NCI-H526 (cell line): ENCODE results near the gene FFAR3.
"Not testable (repeated sequence)": the region's sequence is repeated elsewhere in the genome, so short reads cannot be mapped to it uniquely, and the experiment has no call there.

ENCODE experiments used
- DNase-seq, 2 experiments: peaks; one replicate each; lab custom pipeline; 2025; lab: John Stamatoyannopoulos, UW

Gene FFAR3

DNA sequence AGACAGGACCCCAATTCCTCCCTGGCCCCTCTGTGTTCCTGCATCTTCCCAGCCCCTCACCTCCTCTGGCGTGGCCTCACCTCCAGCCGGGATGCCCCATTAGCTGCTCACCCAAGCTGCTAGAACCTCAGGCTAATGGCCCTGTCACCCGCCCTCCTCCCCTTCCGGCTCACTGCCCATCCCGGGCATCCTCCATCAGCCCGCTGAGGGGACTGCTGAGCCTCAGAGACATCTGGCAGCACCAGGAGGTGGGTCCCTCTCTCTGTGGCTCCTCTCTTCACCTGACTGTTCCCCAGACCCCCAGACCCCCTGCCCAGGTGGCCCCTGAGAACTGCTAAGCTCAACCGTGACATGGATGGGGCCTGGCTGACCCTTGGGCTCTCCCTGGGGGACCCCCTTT lies 7.7 kb upstream of the FFAR3 start:
- DNase-seq: no peak

DNA sequence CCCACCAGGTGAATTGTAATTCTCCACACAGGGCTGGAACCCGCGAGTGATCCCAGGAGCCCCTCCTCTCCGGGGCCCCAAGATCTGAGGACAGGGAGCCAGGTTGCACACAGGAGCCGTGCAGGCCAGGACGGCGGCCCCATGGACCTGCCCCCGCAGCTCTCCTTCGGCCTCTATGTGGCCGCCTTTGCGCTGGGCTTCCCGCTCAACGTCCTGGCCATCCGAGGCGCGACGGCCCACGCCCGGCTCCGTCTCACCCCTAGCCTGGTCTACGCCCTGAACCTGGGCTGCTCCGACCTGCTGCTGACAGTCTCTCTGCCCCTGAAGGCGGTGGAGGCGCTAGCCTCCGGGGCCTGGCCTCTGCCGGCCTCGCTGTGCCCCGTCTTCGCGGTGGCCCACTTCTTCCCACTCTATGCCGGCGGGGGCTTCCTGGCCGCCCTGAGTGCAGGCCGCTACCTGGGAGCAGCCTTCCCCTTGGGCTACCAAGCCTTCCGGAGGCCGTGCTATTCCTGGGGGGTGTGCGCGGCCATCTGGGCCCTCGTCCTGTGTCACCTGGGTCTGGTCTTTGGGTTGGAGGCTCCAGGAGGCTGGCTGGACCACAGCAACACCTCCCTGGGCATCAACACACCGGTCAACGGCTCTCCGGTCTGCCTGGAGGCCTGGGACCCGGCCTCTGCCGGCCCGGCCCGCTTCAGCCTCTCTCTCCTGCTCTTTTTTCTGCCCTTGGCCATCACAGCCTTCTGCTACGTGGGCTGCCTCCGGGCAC lies 6.7 kb upstream of the FFAR3 start:
- no peak for DNase-seq

DNA sequence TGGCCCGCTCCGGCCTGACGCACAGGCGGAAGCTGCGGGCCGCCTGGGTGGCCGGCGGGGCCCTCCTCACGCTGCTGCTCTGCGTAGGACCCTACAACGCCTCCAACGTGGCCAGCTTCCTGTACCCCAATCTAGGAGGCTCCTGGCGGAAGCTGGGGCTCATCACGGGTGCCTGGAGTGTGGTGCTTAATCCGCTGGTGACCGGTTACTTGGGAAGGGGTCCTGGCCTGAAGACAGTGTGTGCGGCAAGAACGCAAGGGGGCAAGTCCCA lies 6.1 kb upstream of the FFAR3 start:
- DNase-seq: no peak

DNA sequence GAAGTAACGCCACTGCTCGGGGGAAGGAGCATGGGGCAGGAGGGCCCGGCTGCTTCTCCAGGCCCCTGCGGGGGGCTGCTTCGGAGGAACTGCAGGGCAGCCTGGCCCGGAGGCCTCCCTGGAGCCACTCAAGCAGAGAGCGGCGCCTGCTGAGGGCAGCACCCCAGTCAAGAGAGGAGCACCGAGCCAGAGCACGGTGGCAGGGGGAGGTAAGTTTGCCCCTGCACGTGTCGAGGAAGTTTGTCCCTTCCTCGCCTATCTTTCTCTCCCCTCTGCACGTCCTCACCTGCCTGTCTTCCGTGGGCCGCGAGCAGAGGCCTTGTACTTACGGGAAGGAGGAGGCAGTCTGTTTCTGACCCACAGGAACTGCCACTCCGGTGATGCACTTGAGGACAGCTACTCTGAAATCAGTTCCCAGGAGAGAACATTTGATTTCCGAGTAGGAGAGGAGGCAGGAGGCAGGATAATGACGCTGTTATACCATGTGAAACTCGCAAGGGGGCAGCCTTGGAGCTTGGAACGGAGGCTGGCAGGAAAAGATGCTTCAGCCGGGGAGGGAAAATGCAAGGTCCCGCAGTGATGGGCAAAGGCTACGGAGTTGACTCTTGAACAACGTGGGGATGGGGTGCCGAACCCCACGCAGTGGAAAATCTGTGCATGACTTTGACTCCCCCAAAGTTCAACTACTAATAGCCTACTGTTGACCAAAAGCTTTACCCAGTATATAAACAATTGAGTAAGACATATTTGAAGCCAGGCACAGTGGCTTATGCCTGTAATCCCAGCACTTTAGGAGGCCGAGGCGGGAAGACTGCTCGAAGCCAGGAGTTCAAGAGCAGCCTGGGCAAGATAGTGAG lies 5.6 kb upstream of the FFAR3 start:
- peak; percentile 63 to 91 for DNase-seq

DNA sequence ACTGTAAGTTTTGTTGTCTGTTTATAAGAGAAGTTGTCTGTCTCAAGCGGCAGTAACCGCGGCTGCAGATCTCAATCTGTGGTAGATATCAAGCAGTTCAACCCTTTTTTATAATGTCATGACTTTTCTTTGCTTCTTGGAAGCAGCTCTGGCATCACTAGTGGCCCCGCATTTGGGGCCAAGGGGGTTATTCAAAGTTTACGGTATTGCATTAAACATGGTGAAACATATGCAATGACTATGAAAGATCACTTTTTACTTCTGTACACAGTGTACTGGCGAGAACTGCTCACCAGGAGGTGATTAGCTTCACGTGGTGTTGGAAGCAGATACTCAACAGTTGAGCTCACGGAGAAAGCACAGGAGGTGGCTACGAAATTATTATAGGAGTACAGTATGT lies 4.6 kb upstream of the FFAR3 start:
- DNase-seq: no peak

DNA sequence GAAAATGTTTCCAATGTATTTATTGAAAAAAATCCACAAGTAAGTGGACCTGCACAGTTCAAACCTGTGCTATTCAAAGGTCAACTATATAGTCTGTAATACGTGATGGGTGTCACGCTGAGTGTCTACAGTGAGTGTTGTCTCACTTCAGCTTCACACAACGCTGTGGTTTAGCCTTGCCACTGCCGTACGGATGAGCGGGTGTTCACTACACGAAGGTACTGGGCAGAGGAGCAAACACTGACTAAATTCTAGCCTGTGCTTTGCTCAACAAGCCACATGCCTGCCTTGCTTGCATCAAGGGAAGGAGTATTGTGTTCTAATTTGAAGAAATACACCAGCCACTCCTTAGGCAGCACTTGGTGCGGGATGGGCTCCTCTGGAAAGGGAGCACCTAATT lies 3.4 kb upstream of the FFAR3 start:
- no peak for DNase-seq

DNA sequence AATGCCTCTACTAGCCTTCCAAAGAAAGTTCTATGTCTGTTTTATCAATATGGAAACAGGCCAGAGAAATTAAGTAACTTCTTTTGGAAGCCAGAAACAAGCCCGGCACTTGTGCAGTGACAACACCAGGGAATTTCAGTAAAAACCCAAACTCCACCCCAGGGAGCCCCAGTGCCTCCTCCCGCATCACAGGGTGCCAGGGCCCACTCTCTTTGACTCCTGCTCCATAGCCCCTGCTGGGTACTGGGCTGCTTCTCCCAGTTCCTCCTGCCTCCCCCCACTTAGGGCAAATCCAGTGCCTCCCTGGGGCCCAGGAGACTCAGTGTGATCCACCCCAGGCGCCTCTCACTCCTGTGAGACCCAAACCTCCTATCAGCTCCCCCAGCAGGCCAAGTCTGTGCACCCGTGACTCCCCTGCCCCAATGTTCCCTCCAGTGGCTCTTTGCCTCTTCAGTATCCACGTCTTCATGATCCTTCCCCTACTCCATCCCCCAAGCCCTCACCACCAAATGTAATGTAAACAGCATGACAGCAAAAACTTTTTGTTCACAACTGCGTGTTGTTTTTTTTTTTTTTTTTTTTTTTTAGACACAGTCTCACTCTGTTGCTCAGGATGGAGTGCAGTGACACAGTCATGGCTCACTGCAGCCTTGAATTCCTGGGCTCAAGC lies 2.3 kb upstream of the FFAR3 start:
- DNase-seq: no peak

DNA sequence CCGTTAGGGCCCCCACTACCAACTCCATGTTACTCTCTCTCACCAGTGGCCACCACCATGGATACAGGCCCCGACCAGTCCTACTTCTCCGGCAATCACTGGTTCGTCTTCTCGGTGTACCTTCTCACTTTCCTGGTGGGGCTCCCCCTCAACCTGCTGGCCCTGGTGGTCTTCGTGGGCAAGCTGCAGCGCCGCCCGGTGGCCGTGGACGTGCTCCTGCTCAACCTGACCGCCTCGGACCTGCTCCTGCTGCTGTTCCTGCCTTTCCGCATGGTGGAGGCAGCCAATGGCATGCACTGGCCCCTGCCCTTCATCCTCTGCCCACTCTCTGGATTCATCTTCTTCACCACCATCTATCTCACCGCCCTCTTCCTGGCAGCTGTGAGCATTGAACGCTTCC lies 574 bp downstream of the FFAR3 start:
- DNase-seq: not testable (repeated sequence)

DNA sequence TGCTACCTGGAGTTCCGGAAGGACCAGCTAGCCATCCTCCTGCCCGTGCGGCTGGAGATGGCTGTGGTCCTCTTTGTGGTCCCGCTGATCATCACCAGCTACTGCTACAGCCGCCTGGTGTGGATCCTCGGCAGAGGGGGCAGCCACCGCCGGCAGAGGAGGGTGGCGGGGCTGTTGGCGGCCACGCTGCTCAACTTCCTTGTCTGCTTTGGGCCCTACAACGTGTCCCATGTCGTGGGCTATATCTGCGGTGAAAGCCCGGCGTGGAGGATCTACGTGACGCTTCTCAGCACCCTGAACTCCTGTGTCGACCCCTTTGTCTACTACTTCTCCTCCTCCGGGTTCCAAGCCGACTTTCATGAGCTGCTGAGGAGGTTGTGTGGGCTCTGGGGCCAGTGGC lies 1.1 kb downstream of the FFAR3 start:
- not testable (repeated sequence) for DNase-seq

DNA sequence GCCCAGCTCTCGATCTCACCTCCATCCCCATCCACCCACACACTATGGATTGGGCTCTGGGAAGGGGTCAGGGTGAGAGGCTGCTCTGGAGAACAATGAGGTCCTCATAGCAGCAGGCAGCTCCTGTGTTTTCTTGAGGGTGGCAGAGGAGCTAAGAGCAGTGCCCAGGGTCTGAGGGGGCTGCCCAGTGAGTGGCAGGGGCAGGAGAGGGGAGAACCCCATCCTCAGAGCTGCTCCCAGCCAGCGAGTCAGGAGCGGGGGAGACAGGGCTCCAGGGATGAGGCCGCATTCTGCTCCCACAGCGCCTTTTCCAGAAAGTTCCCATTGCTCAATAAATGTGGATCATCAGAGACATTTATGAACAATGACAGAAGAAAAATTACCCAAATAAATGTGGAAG lies 1.8 kb downstream of the FFAR3 start:
- not testable (repeated sequence) for DNase-seq

DNA sequence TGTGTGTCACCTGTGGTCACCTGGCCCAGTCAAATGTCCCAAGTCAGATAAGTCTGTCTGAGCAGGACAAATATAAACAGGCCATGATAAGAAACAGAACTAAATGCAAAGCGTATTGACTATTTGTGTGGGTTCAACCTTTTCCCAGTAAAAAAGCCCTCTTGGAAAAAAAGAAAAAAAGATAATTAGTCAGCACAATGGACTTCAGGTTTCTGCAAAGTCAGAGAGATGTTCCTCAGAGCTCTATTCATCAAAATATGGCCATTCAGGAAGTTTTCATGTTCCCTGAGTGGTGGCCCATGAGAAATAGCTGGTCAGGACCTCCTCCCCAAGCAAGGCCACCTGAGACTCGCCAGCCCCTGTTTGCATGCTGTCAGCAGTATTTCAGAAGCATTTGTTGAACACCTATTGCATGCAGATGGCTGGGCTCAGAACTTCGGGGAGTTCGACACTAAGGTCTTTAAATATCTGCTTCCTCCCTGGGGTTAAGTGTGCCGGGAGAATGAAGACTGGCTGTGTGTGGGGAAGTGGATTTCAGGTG lies 2.7 kb downstream of the FFAR3 start:
- DNase-seq: no peak

DNA sequence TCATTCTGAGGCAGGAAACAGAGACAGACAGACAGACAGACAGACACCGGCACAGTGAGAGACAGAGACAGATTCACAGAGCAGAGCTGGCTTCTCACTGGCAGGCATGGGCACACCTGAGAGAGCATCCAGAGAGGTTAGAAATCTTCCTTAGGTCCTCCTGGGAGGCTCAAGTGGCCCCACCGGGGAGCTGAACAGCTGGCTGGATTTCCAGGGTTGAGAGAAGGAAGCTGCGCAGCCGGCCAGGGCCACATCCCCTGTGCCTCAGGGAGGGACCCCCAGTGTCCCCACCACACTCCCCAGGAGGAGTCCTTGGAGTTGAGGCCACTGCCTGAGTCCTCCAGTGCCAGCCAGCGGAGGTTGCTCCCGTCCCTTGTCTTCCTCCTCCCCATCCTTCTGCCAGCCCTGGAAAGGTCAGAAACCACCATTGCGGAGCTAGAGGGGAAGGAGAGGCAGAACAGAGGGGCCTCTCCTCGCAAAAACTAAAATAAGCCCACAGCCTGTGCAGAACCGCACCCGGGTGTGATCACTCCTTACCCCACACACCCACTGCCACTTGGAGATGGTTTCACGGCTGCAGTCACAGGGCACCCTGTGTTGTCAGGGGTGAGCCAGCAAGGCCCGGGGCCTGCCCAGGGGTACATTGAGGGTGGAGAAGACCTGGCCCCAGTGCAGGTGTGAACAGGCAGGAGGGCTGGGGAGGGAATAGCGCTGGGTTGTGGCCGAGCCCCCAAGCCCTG lies 4.2 kb downstream of the FFAR3 start:
- DNase-seq: no peak

DNA sequence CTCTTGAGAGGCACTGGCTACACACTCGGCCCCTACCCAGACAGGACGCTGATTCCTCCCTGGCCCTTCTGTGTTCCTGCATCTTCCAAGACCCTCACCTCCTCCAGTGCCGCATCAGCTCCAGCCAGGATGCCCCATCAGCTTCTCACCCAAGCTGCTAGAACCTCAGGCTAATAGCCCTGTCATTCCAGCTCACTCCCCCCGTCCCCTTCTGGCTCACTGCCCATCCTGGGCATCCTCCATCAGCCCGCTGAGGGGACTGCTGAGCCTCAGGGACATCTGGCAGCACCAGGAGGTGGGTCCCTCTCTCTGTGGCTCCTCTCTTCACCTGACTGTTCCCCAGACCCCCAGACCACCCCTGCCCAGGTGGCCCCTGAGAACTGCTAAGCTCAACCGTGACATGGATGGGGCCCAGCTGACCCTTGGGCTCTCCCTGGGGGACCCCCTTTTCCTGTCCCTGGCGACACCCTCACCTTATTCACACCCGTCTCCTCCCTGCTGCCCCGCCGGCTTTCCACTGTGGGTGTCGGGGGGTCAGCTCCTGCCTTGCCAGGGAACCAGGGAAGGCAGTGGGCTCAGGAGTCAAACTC lies 4.8 kb downstream of the FFAR3 start:
- DNase-seq: no peak

DNA sequence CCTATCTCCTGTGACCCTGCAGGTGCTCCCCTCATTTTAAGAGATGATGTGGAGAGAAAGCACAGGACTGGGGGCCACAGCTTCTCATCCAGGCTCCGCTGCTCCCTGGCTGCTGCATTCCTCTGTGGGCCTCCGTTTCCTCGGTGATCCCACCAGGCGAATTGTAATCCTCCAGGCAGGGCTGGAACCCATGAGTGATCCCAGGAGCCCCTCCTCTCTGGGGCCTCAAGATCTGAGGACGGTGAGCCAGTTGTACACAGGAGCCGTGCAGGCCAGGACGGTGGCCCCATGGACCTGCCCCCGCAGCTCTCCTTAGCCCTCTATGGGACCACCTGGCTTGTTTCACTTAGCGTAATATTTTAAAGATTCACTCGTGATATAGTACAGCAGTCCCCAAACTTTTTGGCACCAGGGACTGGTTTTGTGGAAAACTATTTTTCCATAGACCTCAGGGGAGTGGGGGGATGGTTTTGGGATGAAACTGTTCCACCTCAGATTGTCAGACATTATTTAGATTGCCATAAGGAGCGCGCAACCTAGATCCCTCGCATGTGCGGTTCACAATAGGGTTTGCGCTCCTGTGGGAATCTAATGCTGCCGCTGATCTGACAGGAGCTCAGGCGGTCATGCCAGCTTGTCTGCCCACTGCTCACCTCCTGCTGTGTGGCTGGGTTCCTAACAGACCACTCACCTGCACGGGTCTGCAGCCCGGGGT lies 5.6 kb downstream of the FFAR3 start:
- DNase-seq: no peak

DNA sequence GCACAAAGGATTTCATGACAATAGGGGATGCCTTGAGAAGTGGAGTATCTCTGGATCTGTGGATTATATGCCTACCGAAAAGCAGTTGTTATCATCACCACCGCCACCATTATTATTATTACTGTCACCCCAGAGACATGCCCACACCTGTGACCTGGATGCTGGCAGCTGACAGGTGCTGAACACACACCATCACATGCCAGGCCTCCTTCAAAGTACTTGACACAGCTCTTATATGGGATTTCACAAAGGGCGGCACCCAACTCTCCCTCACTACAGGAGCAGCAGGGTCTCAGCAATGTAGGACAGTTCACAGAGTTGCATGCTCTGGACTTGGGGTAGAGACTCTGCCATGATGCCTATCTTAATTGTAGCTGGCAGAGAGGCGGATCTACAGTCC lies 7.0 kb downstream of the FFAR3 start:
- DNase-seq: no peak

DNA sequence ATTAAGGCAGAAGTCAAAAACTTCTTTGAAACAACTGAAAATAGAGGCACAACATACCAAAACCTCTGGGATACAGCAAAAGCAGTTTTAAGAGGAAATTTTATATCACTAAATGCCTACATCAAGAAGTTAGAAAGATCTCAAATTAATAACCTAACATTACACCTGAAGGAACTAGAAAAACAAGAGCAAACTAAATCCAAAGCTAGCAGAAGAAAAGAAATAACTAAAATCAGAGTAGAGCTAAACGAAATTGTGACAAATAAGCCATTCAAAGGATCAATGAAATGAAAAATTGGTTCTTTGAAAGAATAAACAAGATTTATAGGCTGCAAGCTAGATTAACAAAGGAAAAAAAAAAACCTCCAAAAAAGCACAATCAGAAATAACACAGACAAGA lies 10.1 kb downstream of the FFAR3 start:
- no peak for DNase-seq

DNA sequence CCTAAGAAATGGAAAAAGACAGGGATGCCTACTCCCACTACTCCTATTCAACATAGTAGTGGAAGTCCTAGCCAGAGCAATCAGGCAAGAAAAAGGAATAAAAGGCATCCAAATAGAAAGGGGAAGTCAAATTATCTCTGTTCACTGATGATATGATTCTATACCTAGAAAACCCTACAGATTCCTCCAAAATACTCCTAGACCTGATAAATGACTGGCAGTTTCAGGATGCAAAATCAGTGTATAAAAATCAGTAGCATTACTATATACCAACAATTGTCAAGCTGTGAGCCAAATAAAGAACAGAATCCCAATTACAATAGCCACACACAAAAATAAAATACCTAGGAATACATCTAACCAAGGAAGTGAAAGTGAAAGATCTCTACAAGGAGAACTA lies 11.3 kb downstream of the FFAR3 start:
- no peak for DNase-seq

DNA sequence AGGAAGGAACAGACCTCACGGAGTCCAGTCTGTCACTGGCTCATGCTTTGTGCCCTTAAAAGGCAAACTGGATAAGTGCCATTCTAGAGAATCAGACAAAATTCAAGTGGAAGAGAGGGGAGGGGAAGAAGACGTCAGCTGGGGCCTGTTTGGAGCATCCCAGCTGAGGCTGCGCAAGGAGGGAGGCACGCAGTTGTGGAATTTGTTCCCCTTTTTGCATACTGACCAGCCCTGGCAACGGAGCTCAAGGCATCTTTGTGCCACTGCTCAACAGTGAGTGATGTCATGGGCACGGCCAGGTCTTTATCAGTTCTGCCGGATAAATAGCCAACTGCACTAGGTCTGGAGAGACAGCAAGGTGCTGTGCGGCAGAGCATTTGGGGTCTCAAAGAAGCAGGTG lies 12.5 kb downstream of the FFAR3 start, which contains the start of gene GPR42:
GPR42 (plus strand) TSS at position 347 of the 400 bp plus-strand sequence. CDS start 292 bp downstream, outside the sequence.
- DNase-seq: no peak

DNA sequence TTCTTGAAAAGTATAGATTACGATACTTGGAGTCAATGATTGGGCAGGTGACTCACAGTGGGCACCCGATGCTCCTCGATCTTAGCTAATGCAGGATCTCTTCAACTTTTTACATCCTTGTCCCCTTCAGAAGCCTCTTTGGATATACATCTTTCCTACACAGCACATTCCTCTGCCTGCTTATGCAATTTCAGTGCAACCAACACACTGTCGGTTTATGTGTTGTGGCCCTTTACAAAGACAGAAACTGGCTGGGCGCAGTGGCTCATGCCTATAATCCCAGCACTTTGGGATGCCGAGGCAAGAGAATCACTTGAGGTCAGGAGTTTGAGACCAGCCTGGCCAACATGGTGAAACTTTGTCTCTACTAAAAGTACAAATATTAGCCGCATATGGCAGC lies 15.2 kb downstream of the FFAR3 start:
- DNase-seq: no peak

DNA sequence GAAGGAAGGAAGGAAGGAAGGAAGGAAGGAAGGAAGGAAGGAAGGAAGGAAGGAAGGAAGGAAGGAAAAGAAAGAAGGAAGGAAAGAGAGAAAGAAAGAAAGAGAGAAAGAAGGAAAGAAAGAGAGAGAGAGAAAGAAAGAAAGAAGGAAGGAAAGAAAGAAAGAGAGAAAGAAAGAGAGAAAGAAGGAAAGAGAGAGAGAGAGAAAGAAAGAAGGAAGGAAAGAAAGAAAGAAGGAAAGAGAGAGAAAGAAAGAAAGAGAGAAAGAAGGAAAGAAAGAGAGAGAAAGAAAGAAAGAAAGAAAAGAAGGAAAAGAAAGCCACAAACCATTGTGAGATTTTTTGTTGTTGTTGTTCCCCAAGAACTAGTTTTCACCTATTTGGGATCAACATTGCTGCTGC lies 15.8 kb downstream of the FFAR3 start:
- not testable (repeated sequence) for DNase-seq
